Mammary epithelial cell (primary cell): ENCODE measurements around the gene ADGB.

Experiments used
- EZH2 ChIP-seq: IDR thresholded peaks from 2 replicates; pipeline ENCODE4 v1.6.1; 2012; ENCODE audit warnings: low read length, inconsistent platforms, borderline replicate concordance
- TF ChIP-seq, protein P1 (sequence below), 2 donors: IDR thresholded peaks in 1 of 2; conservative IDR thresholded peaks in 1 of 2; 2 replicates each; pipeline ENCODE4 v1.5.1; 2011 to 2012; ENCODE audit warnings: inconsistent platforms in 2 of 2, low read length in 2 of 2, mild to moderate bottlenecking in 2 of 2, control low read depth in 1 of 2, low read depth in 1 of 2; ENCODE audit not compliant: insufficient read depth in 1 of 2; ENCODE audit errors: extremely low read depth in 1 of 2

DNA sequence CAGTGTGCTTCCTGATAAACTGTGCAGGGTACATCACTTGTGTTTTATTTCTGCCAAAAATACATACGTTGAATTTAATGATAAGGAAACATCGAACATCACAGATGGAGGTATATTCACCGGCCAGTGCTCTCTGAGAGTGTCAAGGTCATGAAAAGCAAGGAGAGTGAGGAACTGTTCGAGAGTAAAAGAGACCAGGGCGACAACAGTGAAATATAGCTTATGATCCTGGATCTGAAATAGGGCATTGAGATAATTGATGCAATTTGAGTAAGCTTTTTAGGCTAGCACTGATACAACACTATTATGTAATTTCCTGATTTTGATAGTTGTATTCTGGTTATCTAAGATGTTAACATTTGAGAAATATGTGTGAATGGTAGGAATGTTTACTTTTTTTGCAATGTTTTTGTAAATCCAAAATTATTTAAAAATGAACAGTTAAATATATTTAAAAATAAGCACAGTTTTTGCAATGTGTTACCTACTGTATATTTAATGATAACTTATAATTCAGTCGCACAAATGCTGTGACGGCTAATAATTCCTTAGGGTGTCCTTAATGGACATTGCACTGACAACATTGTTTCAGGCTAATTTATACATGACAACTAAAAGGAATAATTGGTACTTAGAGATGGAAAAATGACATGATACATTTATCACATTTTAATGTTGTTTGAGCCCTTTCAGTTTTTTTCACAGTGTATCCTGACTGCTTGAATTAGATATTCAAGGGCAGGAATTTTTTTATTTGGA lies 45.2 kb upstream of the ADGB start:
- TF ChIP-seq, protein P1, sequence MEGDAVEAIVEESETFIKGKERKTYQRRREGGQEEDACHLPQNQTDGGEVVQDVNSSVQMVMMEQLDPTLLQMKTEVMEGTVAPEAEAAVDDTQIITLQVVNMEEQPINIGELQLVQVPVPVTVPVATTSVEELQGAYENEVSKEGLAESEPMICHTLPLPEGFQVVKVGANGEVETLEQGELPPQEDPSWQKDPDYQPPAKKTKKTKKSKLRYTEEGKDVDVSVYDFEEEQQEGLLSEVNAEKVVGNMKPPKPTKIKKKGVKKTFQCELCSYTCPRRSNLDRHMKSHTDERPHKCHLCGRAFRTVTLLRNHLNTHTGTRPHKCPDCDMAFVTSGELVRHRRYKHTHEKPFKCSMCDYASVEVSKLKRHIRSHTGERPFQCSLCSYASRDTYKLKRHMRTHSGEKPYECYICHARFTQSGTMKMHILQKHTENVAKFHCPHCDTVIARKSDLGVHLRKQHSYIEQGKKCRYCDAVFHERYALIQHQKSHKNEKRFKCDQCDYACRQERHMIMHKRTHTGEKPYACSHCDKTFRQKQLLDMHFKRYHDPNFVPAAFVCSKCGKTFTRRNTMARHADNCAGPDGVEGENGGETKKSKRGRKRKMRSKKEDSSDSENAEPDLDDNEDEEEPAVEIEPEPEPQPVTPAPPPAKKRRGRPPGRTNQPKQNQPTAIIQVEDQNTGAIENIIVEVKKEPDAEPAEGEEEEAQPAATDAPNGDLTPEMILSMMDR (conservative IDR thresholded peaks at IDR 0.05 in 1 of 2, IDR thresholded peaks at IDR 0.05 in 1 of 2; ENCODE audit: extremely low read depth in 1 of 2, insufficient read depth in 1 of 2, low read depth in 1 of 2, low read length in 2 of 2): no peak
- TF ChIP-seq EZH2: no peak
